Renal cortex interstitium (tissue), 15 donors: ENCODE results near the gene LIN7C. TPM values are rescaled to one million over a fixed set of nuclear protein-coding genes. Genes with fewer than 3 reads are reported as not detected.

Source experiments
- DNase-seq, 11 donors: peaks; one replicate each; pipeline ENCODE4 v3.0.0-alpha.2; 2013; ENCODE audit warnings: low read depth in 9 of 11, low spot score in 4 of 11; ENCODE audit errors: extremely low read depth in 1 of 11
- long read RNA-seq, 16 experiments: transcript quantifications; one replicate each; lab custom pipeline, GENCODE V29; 2026
- polyA plus RNA-seq, 3 donors: library from polyadenylated mRNA; unstranded; fragments of 120-200 nt; gene quantifications; one replicate each; pipeline ENCODE4 v1.2.1, GENCODE V29; 2013; ENCODE audit not compliant: insufficient read length in 3 of 3

Gene LIN7C
- 10 to 100 TPM; 19.3 to 27.0 (median 27.0) TPM for polyA plus RNA-seq
- long read RNA-seq, donor 1, full-length matches to known transcripts = 4 of 4 reads
- long read RNA-seq, donor 1, partial matches to known transcripts = 0 of 4 reads
- long read RNA-seq, donor 1, other reads (novel, unspliced or antisense) = 0 of 4 reads
- long read RNA-seq, donor 2, full-length matches to known transcripts = 4 of 4 reads
- long read RNA-seq, donor 2, partial matches to known transcripts = 0 of 4 reads
- long read RNA-seq, donor 2, other reads (novel, unspliced or antisense) = 0 of 4 reads
- long read RNA-seq, donor 3, full-length matches to known transcripts = 8 of 8 reads
- long read RNA-seq, donor 3, partial matches to known transcripts = 0 of 8 reads
- long read RNA-seq, donor 3, other reads (novel, unspliced or antisense) = 0 of 8 reads
- long read RNA-seq, donor 4, full-length matches to known transcripts = 4 of 4 reads
- long read RNA-seq, donor 4, partial matches to known transcripts = 0 of 4 reads
- long read RNA-seq, donor 4, other reads (novel, unspliced or antisense) = 0 of 4 reads
- long read RNA-seq, donor 5 = 0 reads
- long read RNA-seq, donor 6, full-length matches to known transcripts = 5 of 5 reads
- long read RNA-seq, donor 6, partial matches to known transcripts = 0 of 5 reads
- long read RNA-seq, donor 6, other reads (novel, unspliced or antisense) = 0 of 5 reads
- long read RNA-seq, donor 7, full-length matches to known transcripts = 3 of 3 reads
- long read RNA-seq, donor 7, partial matches to known transcripts = 0 of 3 reads
- long read RNA-seq, donor 7, other reads (novel, unspliced or antisense) = 0 of 3 reads
- long read RNA-seq, donor 8, full-length matches to known transcripts = 11 of 17 reads
- long read RNA-seq, donor 8, partial matches to known transcripts = 6 of 17 reads
- long read RNA-seq, donor 8, other reads (novel, unspliced or antisense) = 0 of 17 reads
- long read RNA-seq, donor 9, full-length matches to known transcripts = 6 of 6 reads
- long read RNA-seq, donor 9, partial matches to known transcripts = 0 of 6 reads
- long read RNA-seq, donor 9, other reads (novel, unspliced or antisense) = 0 of 6 reads
- long read RNA-seq, donor 10, full-length matches to known transcripts = 5 of 5 reads
- long read RNA-seq, donor 10, partial matches to known transcripts = 0 of 5 reads
- long read RNA-seq, donor 10, other reads (novel, unspliced or antisense) = 0 of 5 reads
- long read RNA-seq, donor 11, full-length matches to known transcripts = 7 of 7 reads
- long read RNA-seq, donor 11, partial matches to known transcripts = 0 of 7 reads
- long read RNA-seq, donor 11, other reads (novel, unspliced or antisense) = 0 of 7 reads
- long read RNA-seq, donor 12, full-length matches to known transcripts = 1 of 1 reads
- long read RNA-seq, donor 12, partial matches to known transcripts = 0 of 1 reads
- long read RNA-seq, donor 12, other reads (novel, unspliced or antisense) = 0 of 1 reads
- long read RNA-seq, donor 13 = 0 reads
- long read RNA-seq, donor 14, full-length matches to known transcripts = 8 of 8 reads
- long read RNA-seq, donor 14, partial matches to known transcripts = 0 of 8 reads
- long read RNA-seq, donor 14, other reads (novel, unspliced or antisense) = 0 of 8 reads
- long read RNA-seq, donor 15, full-length matches to known transcripts = 6 of 6 reads
- long read RNA-seq, donor 15, partial matches to known transcripts = 0 of 6 reads
- long read RNA-seq, donor 15, other reads (novel, unspliced or antisense) = 0 of 6 reads
- long read RNA-seq, donor 16, full-length matches to known transcripts = 8 of 29 reads
- long read RNA-seq, donor 16, partial matches to known transcripts = 21 of 29 reads
- long read RNA-seq, donor 16, other reads (novel, unspliced or antisense) = 0 of 29 reads

DNA sequence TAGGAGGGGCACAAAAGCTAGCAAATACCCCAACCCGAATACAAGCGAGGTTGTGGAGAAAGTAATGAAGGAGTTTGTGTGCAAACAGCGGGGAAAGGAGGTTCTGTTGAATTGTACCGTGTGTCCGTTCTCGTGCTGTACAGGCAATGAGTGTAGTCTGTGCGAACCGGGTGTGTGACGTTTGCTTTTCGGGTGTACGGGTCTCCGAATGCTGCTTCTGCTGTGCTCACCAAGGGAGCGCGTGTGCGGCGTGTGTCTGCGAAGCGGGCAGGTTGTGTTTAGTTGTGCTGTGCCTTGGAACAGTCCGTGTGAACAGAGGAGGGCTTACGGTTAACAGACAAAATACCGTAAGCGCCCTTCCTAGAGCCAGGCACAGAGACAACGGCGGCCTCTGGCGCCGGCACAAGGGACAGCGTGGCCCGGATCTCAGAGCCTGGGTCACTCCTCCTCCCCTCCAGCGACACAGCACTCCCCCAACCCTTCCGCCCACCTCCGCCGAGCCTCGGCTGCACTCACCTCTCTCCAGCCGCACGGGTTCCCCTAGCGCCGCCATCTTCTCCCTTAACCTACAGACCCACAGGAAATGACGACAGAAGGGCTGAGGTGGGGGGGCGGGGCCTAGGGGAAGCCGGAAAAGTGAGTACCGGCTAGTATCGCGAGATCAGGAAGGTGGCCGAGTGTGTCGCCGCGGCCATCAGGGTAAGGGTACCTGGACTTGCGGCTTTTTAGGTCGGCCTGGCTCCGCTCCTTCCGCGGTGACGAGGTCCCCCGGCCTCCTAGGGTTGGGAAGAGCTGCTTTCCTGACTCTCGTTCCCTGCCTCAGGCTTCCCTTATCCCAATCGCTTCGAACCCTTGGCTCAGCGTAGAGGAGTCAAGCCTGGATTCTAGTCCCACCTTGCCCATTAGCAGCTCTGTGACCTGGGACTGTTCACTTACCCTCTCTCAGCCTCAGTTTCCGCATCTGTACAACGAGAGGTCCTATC is at the start of gene LIN7C:
TSS of gene LIN7C (minus strand) at position 570 of the 983 bp plus-strand sequence. CDS start at position 553, 17 bp downstream.
- DNase-seq = peak; percentile 88 to 97 (median 95)

GRCh38 chr11:27555264-27555663 is 48.7 kb upstream of the LIN7C start:
- DNase-seq = no peak

DNA sequence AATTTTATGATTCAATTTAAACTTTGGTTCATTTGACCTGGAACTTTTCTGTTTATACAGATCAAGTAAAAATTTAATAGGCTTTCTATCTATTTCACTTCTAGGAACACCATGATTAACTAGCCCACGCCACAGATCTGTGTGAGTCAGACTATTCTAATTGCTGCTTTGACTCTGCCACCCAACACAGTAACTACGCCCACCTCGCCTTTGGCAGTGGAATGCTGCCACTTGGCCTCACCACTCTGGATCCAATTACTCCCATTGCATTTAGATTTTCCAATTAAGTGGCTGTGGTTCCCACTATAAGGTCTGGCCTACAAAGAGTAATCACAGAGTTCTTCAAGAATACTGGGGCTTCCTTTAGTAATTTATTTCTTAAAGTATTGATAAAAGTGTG is 46.6 kb upstream of the LIN7C start:
- DNase-seq = no peak

DNA sequence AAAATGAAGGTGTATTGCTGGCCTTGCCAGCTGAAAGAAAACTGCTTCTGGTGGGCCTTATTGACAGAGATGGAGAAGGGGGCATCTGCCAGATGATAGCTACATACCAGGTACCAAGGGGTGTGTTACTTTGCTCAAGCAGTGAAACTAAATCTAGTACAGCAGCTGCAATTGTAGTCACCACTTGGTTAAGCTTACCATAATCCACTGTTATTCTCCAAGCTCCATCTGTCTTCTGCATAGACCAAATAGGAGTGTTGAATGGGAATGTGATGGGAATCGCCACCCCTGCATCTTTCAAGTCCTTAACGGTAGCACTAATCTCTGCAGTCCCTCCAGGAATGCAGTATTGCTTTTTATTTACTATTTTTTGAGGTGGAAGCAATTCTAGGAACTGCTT is 45.8 kb upstream of the LIN7C start:
- no peak for DNase-seq

GRCh38 chr11:27551127-27551526 is 44.6 kb upstream of the LIN7C start:
- DNase-seq = no peak

DNA sequence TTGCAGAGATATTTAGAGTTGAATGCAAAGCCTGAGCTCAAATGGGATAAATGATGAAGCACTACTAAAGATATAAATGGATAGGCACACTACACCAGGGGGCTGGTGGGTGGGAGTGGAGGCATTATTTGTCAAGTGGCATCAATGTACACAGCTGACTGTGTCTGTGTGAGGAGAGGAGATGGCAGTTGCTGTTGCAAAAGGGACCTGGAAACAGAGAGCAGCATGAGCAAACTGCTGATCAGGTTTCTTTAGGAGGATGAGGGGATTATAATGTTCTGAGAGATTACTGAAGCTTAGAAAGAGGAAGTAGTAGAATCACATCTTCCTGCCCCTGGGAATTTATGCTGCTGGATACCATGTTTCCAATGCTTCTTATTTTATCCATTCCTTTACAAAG is 39.4 kb upstream of the LIN7C start:
- DNase-seq = no peak

- DNase-seq = no peak
Measured at GRCh38 chr11:27545035-27545434, 38.5 kb upstream of the LIN7C start.

GRCh38 chr11:27541790-27542189 is 35.2 kb upstream of the LIN7C start:
- DNase-seq = no peak

- no peak for DNase-seq
Measured at GRCh38 chr11:27540051-27540450, 33.5 kb upstream of the LIN7C start.

DNA sequence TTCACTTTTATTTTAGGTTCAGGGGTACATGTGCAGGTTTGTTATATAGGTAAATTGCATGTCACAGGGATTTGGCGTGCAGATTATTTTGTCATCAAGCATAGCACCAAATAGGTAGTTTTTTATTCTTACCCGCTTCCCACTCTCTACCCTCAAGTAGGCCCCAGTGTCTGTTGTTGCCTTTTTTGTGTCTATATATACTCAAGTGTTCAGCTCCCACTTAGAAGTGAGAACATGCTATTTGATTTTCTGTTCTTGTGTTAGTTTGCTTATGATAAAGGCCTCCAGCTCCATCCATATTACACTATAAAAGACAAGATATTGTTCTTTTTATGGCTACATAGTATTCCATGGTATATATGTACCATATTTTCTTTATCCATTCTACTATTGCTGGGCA is 28.5 kb upstream of the LIN7C start:
- no peak for DNase-seq

DNA sequence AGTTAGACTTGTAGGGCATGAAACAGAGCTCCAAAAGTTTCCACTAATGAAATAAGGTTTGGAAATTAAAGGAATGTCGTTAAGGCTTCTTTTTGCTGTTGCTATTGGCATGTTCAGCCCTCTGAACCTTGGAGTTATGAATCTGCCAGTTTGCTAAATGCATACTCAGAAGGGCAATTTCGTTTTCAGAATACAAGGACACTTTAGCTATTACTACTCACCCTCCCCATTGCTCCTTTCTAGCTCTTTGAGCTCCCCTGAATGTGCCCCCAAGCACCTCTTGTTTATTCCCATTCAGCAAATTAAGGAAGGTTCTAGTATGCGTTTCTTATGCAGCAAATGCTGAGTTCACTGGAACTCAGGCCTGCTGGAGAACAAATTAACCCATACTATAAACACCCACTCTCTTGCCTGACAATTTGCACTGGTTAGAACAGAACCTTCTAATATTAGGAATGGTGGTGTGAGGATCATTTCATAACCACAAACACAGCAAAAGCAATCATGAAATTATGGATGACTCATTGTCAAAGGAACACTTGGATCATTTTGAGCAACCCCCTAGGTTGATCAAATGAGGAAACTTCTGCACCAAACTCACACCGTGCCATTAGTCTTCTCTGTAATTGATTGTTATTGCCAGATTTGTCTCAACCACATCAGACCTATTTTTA is 26.2 kb upstream of the LIN7C start:
- no peak for DNase-seq

DNA sequence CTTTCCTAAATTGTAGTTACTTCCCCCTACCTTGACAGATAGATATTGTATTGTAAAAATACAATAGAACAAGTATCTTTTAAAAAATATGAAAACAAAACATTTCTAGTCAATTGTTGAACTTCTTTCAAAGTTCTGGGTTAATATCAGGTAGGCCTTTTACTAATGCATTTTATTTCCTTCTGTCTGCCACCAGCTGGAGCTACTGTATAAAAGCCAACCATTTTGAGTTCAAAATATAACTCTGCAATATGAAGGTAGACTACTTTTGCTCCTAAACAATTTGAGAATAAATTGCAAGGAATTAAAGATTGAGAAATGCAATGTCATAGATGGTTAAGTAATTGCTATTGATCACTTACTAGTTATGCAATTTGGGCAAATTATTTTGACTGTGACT is 22.1 kb upstream of the LIN7C start:
- DNase-seq = no peak

DNA sequence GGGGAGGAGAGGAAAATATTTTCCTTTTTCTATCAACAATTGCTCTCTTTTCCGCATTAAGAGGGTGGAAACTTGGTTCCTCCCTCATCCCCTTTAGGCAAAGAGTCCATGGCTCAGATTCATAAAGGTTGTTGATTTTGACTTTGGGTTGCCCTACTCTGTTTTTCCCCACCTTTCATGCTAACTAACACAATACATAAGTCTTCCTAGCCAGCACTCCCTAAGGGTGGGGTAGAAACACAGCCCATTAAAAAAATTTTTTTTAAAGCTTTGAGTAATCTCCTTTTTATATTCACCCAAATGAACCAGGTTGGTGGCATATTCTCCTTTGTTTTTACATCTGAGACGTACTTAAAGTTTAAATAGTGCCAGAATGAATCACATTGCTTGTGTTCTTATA is 20.0 kb upstream of the LIN7C start:
- no peak for DNase-seq

- DNase-seq = no peak
Measured at GRCh38 chr11:27525824-27526516, 19.4 kb upstream of the LIN7C start.

DNA sequence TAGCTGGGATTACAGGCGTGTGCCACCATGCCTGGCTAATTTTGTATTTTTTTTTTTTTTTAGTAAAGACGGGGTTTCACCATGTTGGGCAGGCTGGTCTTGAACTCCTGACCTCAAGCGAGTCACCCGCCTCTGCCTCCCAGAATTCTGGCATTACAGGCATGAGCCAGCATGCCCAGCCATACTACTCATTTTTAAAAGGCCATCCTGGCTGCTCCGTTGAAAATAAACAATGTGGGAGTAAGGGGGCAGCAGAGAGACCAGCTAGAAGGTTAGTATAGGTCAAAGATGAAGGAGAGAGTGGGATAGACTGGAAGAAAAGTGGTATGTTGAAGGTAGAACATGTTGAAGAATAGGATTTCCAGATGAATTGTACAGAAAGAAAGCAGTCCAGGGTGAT is 17.6 kb upstream of the LIN7C start:
- no peak for DNase-seq

GRCh38 chr11:27520226-27520625 is 13.7 kb upstream of the LIN7C start:
- no peak for DNase-seq
